K562 (cell line): ENCODE results near the gene NDUFS3. TPM values are rescaled to one million over a fixed set of nuclear protein-coding genes. Genes with fewer than 3 reads are reported as not detected.

Source experiments
- ATAC-seq: fragments of 200-7000 bp; cut with Tn5 transposase; 3 replicates; pipeline ENCODE4 v1.9.1; 2020; ENCODE audit warnings: moderate library complexity
- BruUV-seq: library from RNA; stranded (reverse); fragments of 400-500 nt; replicated peaks from 2 replicates; lab custom pipeline; 2021; lab: Mats Ljungman, UMichigan
- CTCF ChIA-PET: fragments of 300-600 bp; formaldehyde crosslinking; extraction: SDS; loops from one replicate; lab custom pipeline; 2021; ENCODE audit warnings: low intra/inter-chr PET ratio; lab: Yijun Ruan, JAX
- POLR2A ChIA-PET: fragments of 300-600, 350-650 bp; sonication (Branson Sonifier 250); formaldehyde crosslinking; extraction: SDS; loops from one replicate; lab custom pipeline; 2021; ENCODE audit warnings: antibody characterized with exemption, inconsistent platforms; lab: Yijun Ruan, JAX
- DNase-seq, 4 experiments: peaks; one replicate each; pipeline versions ENCODE4 v3.0.0 to v3.0.0-alpha.2; 2011 to 2018; ENCODE audit warnings: low spot score in 3 of 4, mixed read lengths in 3 of 4; ENCODE audit errors: extremely low read depth in 1 of 4
- FAIRE-seq: peaks from 2 replicates; lab custom pipeline; 2011; peaks lifted over from hg19 to GRCh38; lab: Jason Lieb, UNC
- H2AFZ ChIP-seq: 2 replicates; pipeline ENCODE4 v1.6.0; 2011; ENCODE audit warnings: low read depth, low read length, control low read depth, inconsistent platforms
- H3K27ac ChIP-seq: fragments of 200-600 bp; 3 replicates; pipeline ENCODE4 v1.8.0; 2011; ENCODE audit warnings: low read depth, mild to moderate bottlenecking, control low read depth, inconsistent platforms, low read length, moderate library complexity, mixed read lengths; ENCODE audit errors: extremely low read depth
- H3K27me3 ChIP-seq, 2 experiments: fragments of 300-600 bp in 1 of 2; 2 replicates in 1 of 2; 3 replicates in 1 of 2; pipeline versions ENCODE4 v1.6.0 to v1.8.0; 2011; ENCODE audit warnings: inconsistent platforms in 2 of 2, low read length in 2 of 2, mild to moderate bottlenecking in 1 of 2, mixed read lengths in 1 of 2, moderate library complexity in 1 of 2; ENCODE audit not compliant: control insufficient read depth in 2 of 2, insufficient read depth in 2 of 2
- H3K36me3 ChIP-seq: fragments of 300-600 bp; 3 replicates; pipeline ENCODE4 v1.8.0; 2011; ENCODE audit warnings: mild to moderate bottlenecking, low read length, inconsistent platforms; ENCODE audit not compliant: control insufficient read depth, insufficient read depth
- H3K4me1 ChIP-seq, 2 experiments: fragments of 200-600 bp in 1 of 2; replicated peaks in 1 of 2; 2 replicates in 1 of 2; 3 replicates in 1 of 2; pipeline versions ENCODE4 v1.5.1 to v1.8.0; 2011; ENCODE audit warnings: inconsistent platforms in 2 of 2, low read length in 2 of 2, mild to moderate bottlenecking in 1 of 2, mixed read lengths in 1 of 2, moderate library complexity in 1 of 2; ENCODE audit not compliant: control insufficient read depth in 2 of 2, insufficient read depth in 2 of 2
- H3K4me2 ChIP-seq: 2 replicates; pipeline ENCODE4 v1.6.1; 2011; ENCODE audit warnings: low read length, control low read depth, inconsistent platforms, mixed read lengths; ENCODE audit not compliant: insufficient read depth
- H3K4me3 ChIP-seq: fragments of 200-600 bp; sonication (generic), shearing (Covaris generic); 2 replicates; pipeline ENCODE4 v1.5.1; 2016; ENCODE audit warnings: control low read depth, inconsistent platforms
- H3K79me2 ChIP-seq: fragments of 200-600 bp; 3 replicates; pipeline ENCODE4 v1.8.0; 2011; ENCODE audit warnings: low read length, inconsistent platforms; ENCODE audit not compliant: control insufficient read depth, insufficient read depth
- H3K9ac ChIP-seq, 2 experiments: 2 replicates each; pipeline versions ENCODE4 v1.6.0 to v1.6.1; 2011; ENCODE audit warnings: low read depth in 2 of 2, low read length in 2 of 2, control low read depth in 1 of 2, inconsistent platforms in 1 of 2, mild to moderate bottlenecking in 1 of 2, mixed read lengths in 1 of 2; ENCODE audit not compliant: insufficient read depth in 1 of 2
- H3K9me1 ChIP-seq: one replicate; pipeline ENCODE4 v1.6.0; 2011; ENCODE audit warnings: inconsistent platforms, mild to moderate bottlenecking, low read length, moderate library complexity; ENCODE audit not compliant: control insufficient read depth, insufficient read depth
- H3K9me3 ChIP-seq: replicated peaks from 2 replicates; pipeline ENCODE4 v1.5.1; 2011; ENCODE audit warnings: low read depth, low read length, inconsistent platforms; ENCODE audit not compliant: control insufficient read depth, insufficient read depth
- H4K20me1 ChIP-seq: replicated peaks from 2 replicates; pipeline ENCODE4 v1.6.1; 2011; ENCODE audit warnings: low read length, inconsistent platforms, mixed read lengths; ENCODE audit not compliant: control insufficient read depth, insufficient read depth
- ARID2 ChIP-seq: fragments of 450-650 bp; IDR thresholded peaks from 2 replicates; pipeline ENCODE4 v1.6.1; 2017; ENCODE audit warnings: antibody characterized with exemption, mild to moderate bottlenecking
- CBX1 ChIP-seq: sonication (generic); IDR thresholded peaks from 2 replicates; pipeline ENCODE4 v1.6.1; 2016; ENCODE audit warnings: antibody characterized with exemption, low read depth, mild to moderate bottlenecking
- CXXC5 ChIP-seq: fragments of 250-450 bp; sonication (Bioruptor Pico); IDR thresholded peaks from 2 replicates; pipeline ENCODE4 v1.8.0; 2022; ENCODE audit warnings: inconsistent platforms, mild to moderate bottlenecking, moderate library complexity
- E2F3 ChIP-seq: fragments of 250-450 bp; sonication (Bioruptor Pico); IDR thresholded peaks from 2 replicates; pipeline ENCODE4 v1.4.0; 2020; ENCODE audit warnings: mild to moderate bottlenecking
- FOXA1 ChIP-seq: fragments of 450-650 bp; IDR thresholded peaks from 2 replicates; pipeline ENCODE4 v1.6.1; 2016; ENCODE audit warnings: mild to moderate bottlenecking, borderline replicate concordance
- FOXK1 ChIP-seq: sonication (generic); formaldehyde crosslinking; IDR thresholded peaks from 2 replicates; pipeline ENCODE4 v1.8.0; 2022; ENCODE audit warnings: missing genetic modification reagents, mild to moderate bottlenecking, borderline replicate concordance
- GATAD2A ChIP-seq: fragments of 450-650 bp; IDR thresholded peaks from 2 replicates; pipeline ENCODE4 v1.6.1; 2017
- GTF2F1 ChIP-seq: IDR thresholded peaks from 2 replicates; pipeline ENCODE4 v1.6.1; 2011; ENCODE audit warnings: low read depth, low read length, improper control_type of control experiment
- HDAC2 ChIP-seq: fragments of 450-650 bp; IDR thresholded peaks from 2 replicates; pipeline ENCODE4 v1.6.1; 2016; ENCODE audit warnings: mild to moderate bottlenecking
- HNRNPUL1 ChIP-seq: fragments of 200-400 bp; formaldehyde crosslinking; IDR thresholded peaks from 2 replicates; pipeline ENCODE4 v1.6.1; 2017; ENCODE audit warnings: low read length
- NCOA2 ChIP-seq, 2 experiments: fragments of 450-650 bp; IDR thresholded peaks; 2 replicates each; pipeline ENCODE4 v1.6.1; 2018; ENCODE audit warnings: mild to moderate bottlenecking in 2 of 2, moderate library complexity in 1 of 2; ENCODE audit not compliant: partially characterized antibody in 2 of 2
- NR3C1 ChIP-seq: sonication (generic); formaldehyde crosslinking; IDR thresholded peaks from 2 replicates; pipeline ENCODE4 v1.8.1; 2022; ENCODE audit warnings: missing genetic modification reagents
- PHF21A ChIP-seq: fragments of 450-650 bp; IDR thresholded peaks from 2 replicates; pipeline ENCODE4 v1.6.1; 2017; ENCODE audit warnings: low read depth, borderline replicate concordance
- TFAM ChIP-seq: fragments of 250-450 bp; sonication (Bioruptor Pico); conservative IDR thresholded peaks from 2 replicates; pipeline ENCODE4 v1.5.0; 2021; ENCODE audit warnings: mild to moderate bottlenecking, moderate library complexity
- TGIF2 ChIP-seq: sonication (generic); formaldehyde crosslinking; IDR thresholded peaks from 2 replicates; pipeline ENCODE4 v1.8.1; 2022; ENCODE audit warnings: mild to moderate bottlenecking, missing genetic modification reagents, moderate library complexity
- ZNF408 ChIP-seq: fragments of 250-450 bp; sonication (Bioruptor Pico); IDR thresholded peaks from 2 replicates; pipeline ENCODE4 v1.4.0; 2020; ENCODE audit warnings: low read depth, mild to moderate bottlenecking, moderate library complexity
- ZNF583 ChIP-seq: fragments of 250-450 bp; sonication (Bioruptor Pico); IDR thresholded peaks from 2 replicates; pipeline ENCODE4 v1.4.0; 2020
- ZNF644 ChIP-seq: fragments of 200-800 bp; sonication (Bioruptor generic); IDR thresholded peaks from 2 replicates; pipeline ENCODE4 v1.6.1; 2016; ENCODE audit warnings: low read depth, missing genetic modification characterization, missing compliant biosample characterization
- WGBS: fragments of 100-300 bp; shearing (Covaris generic); methylation state at CpG from one replicate; pipeline ENCODE4 v1.1.6; 2016; ENCODE audit warnings: low coverage, mixed read lengths; ENCODE audit not compliant: insufficient coverage; ENCODE audit errors: missing lambda C conversion rate; 5-methylcytosine and 5-hydroxymethylcytosine counted together
- in situ Hi-C: fragments of 300-500 bp; cut with MboI; formaldehyde crosslinking; loops from 4 replicates; pipeline ENCODE4 v1.15.0; 2018; ENCODE audit warnings: inconsistent platforms, mixed read lengths
- intact Hi-C: fragments of 100-400 bp; cut with micrococcal nuclease; formaldehyde crosslinking; loops from 2 replicates; pipeline ENCODE4 v1.14.2; 2022
- polyA plus RNA-seq, 8 experiments: library from polyadenylated mRNA; depleted of rRNA in 4 of 8; stranded (reverse) in 5 of 8; unstranded in 3 of 8; fragments of >200 nt; fragmentation: Nextera tagmentation in 2 of 8; fragmentation: Illumina TruSeq in 1 of 8; extraction: Ambion mirVana in 2 of 8; extraction: Trizol in 1 of 8; gene quantifications; 2 replicates each; pipeline versions ENCODE4 v1.2.1 to v1.2.3, GENCODE V29; 2011 to 2014; ENCODE audit warnings: inconsistent platforms in 1 of 8, missing spikeins in 1 of 8
- total RNA-seq, 7 experiments: library from RNA; depleted of rRNA in 6 of 7; stranded (reverse); fragments of >200 nt in 6 of 7; fragmentation: Illumina TruSeq in 2 of 7; extraction: Trizol in 2 of 7; gene quantifications; 2 replicates each; pipeline versions ENCODE4 v1.2.1 to v1.2.3, GENCODE V29; 2011 to 2021; ENCODE audit warnings: low replicate concordance in 1 of 7
- TF ChIP-seq, protein P1 (sequence below): sonication (generic); formaldehyde crosslinking; IDR thresholded peaks from 2 replicates; pipeline ENCODE4 v1.8.0; 2022; ENCODE audit warnings: missing genetic modification reagents, mild to moderate bottlenecking, borderline replicate concordance

NDUFS3 gene
- total and polyA plus RNA-seq, 9 of the 15 experiments (the other 6 are each of a cell fraction or from before 2014, with no cell fraction given), result 38.7 to 341 (median 194) TPM

DNA sequence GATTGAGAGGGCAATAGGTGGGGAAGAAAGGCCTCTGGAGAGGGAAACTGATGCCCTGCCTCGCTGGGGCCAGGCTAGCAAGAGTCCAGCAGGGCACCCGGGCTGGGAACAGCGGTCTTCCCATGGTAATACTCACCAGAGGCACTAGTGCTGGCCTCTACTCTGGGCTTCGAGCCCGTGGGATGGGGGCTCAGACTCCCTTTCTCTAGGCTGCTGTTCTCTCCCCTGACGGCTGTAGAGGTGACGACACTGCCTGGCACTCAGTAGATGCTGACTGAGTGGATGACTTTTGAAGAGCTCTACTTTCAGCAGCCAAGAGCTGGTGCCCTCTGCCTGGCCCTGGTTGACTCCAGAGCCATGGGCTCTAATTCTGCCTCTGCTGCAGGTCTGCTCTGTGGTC, 16.2 kb downstream of the NDUFS3 start:
- H3K4me2 ChIP-seq, result no peak overlapping the region
- ChIA-PET POLR2A (interaction anchor here (1.1 to 6.2 kb wide), 2 partner anchors 10 to 23 kb away, joined by 3 to 35 read pairs; partner anchors contain the start of gene FAM180B), CTCF (no interaction called here)
- H2AFZ ChIP-seq, result no peak overlapping the region
- H3K4me3 ChIP-seq, result no peak overlapping the region
- no peaks in the 10 kb centered on the region for H4K20me1 ChIP-seq
- in situ Hi-C loops, result no loop called here
- peaks cover 7% of the 10 kb centered on the region for H3K9me1 ChIP-seq
- ATAC-seq (peak; percentile 25; the same call in 2 of the 3 replicates), DNase-seq (no peak), FAIRE-seq (no peak)
- 6% methylated on average over 7 of the region's 7 CpGs for WGBS
- no peaks in the 10 kb centered on the region for H3K9me3 ChIP-seq
- H3K79me2 ChIP-seq, result no peaks in the 10 kb centered on the region
- intact Hi-C loops, result no loop called here
- peaks cover 0 to 13% of the 10 kb centered on the region in 2 experiments; a peak in 3 of 5 replicates for H3K4me1 ChIP-seq
- no peak overlapping the region for H3K27ac ChIP-seq
- no peak for TF ChIP-seq E2F3 (CRISPR knock-in tag)
- no peak overlapping the region for H3K9ac ChIP-seq
- H3K27me3 ChIP-seq, result peaks cover 28 to 41% of the 10 kb centered on the region in 2 experiments
- no TSS peak for BruUV-seq
- no peaks in the 10 kb centered on the region for H3K36me3 ChIP-seq

DNA sequence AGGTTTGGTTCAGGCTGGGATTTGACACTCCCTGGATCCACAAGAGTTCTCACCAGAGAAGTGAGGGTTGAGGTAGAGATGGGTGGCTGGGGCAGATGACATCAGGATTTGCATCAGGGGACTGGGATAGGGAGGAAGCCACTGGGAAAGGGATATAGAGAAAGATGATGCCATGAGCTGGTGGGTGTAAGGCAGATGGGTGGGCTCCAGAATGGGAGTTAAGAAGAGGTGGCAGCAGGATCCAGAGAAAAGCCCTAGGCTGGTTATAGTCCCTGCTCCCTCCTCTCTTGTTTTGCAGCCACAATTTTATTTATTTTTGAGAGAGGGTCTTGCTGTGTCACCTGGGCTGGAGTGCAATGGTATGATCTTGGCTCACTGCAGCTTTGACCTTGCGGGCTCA, 17.1 kb downstream of the NDUFS3 start:
- no peak overlapping the region for H3K4me2 ChIP-seq
- CTCF ChIA-PET, result no interaction called here
- intact Hi-C loops, result no loop called here
- H3K79me2 ChIP-seq, result no peaks in the 10 kb centered on the region
- FAIRE-seq, result no peak
- in situ Hi-C loops, result no loop called here
- POLR2A ChIA-PET, result interaction anchor here (1.3 to 6.2 kb wide), 3 partner anchors 10 to 15 kb away, joined by 3 to 35 read pairs (median 6); partner anchors contain the start of gene FAM180B
- no peak overlapping the region for H2AFZ ChIP-seq
- ATAC-seq, result no peak
- no TSS peak for BruUV-seq
- peaks cover 7% of the 10 kb centered on the region for H3K9me1 ChIP-seq
- H4K20me1 ChIP-seq, result no peaks in the 10 kb centered on the region
- no peaks in the 10 kb centered on the region for H3K9me3 ChIP-seq
- H3K4me1 ChIP-seq, result peaks cover 0 to 7% of the 10 kb centered on the region in 2 experiments; a peak in 3 of 5 replicates
- WGBS, result 40% methylated on average over 1 of the region's 1 CpG
- H3K27ac ChIP-seq, result no peak overlapping the region
- no peak overlapping the region for H3K9ac ChIP-seq
- no peaks in the 10 kb centered on the region for H3K36me3 ChIP-seq
- no peak overlapping the region for H3K4me3 ChIP-seq
- H3K27me3 ChIP-seq, result peaks cover 29 to 47% of the 10 kb centered on the region in 2 experiments
- no peak for DNase-seq
- TF ChIP-seq GATAD2A (no peak), TFAM (CRISPR knock-in tag) (no peak), NR3C1 (no peak), CBX1 (no peak), HNRNPUL1 (no peak), FOXK1 (CRISPR knock-in tag) (no peak), HDAC2 (no peak), CXXC5 (CRISPR knock-in tag) (no peak), ZNF408 (CRISPR knock-in tag) (no peak), ZNF644 (tag) (no peak), TGIF2 (CRISPR knock-in tag) (no peak), FOXA1 (no peak), ZNF583 (no peak), NCOA2 (IDR thresholded peaks at IDR 0.05; ENCODE audit: partially characterized antibody in 2 of 2) (no peak), ARID2 (no peak), PHF21A (no peak), GTF2F1 (no peak)
- TF ChIP-seq, protein P1, sequence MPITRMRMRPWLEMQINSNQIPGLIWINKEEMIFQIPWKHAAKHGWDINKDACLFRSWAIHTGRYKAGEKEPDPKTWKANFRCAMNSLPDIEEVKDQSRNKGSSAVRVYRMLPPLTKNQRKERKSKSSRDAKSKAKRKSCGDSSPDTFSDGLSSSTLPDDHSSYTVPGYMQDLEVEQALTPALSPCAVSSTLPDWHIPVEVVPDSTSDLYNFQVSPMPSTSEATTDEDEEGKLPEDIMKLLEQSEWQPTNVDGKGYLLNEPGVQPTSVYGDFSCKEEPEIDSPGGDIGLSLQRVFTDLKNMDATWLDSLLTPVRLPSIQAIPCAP (CRISPR knock-in tag), result no peak
